GM12878 (cell line): Measurements from ENCODE around the gene MEAK7. TPM values are rescaled to one million over a fixed set of nuclear protein-coding genes. Genes with fewer than 3 reads are reported as not detected.

Source experiments
- BCL11A ChIP-seq: IDR thresholded peaks from 2 replicates; pipeline ENCODE4 v1.6.1; 2011; ENCODE audit warnings: low read depth, low read length
- CEBPB ChIP-seq, 2 experiments: fragments of 150-350 bp in 1 of 2; IDR thresholded peaks; 2 replicates each; pipeline ENCODE4 v1.6.1; 2012 to 2014; ENCODE audit warnings: low read depth in 2 of 2, low read length in 2 of 2, borderline replicate concordance in 1 of 2, inconsistent platforms in 1 of 2
- EED ChIP-seq: sonication (generic); IDR thresholded peaks from 2 replicates; pipeline ENCODE4 v1.6.1; 2016; ENCODE audit warnings: antibody characterized with exemption, low read depth
- HDAC2 ChIP-seq: fragments of 200-600 bp; sonication (generic); IDR thresholded peaks from 2 replicates; pipeline ENCODE4 v1.6.1; 2017
- KLF5 ChIP-seq: fragments of 450-650 bp; IDR thresholded peaks from 2 replicates; pipeline ENCODE4 v1.6.1; 2014; ENCODE audit warnings: mild to moderate bottlenecking; ENCODE audit not compliant: partially characterized antibody
- RELA ChIP-seq: fragments of 450-650 bp; IDR thresholded peaks from 2 replicates; pipeline ENCODE4 v1.8.0; 2014; ENCODE audit warnings: borderline replicate concordance; ENCODE audit not compliant: partially characterized antibody
- SREBF2 ChIP-seq: IDR thresholded peaks from 2 replicates; pipeline ENCODE4 v1.6.1; 2012; ENCODE audit warnings: mild to moderate bottlenecking, low read length
- STAT3 ChIP-seq: IDR thresholded peaks from 2 replicates; pipeline ENCODE4 v1.6.1; 2011; ENCODE audit warnings: low read depth, low read length, improper control_type of control experiment
- TAF1 ChIP-seq: IDR thresholded peaks from 2 replicates; pipeline ENCODE4 v1.6.1; 2011; ENCODE audit warnings: mild to moderate bottlenecking, low read depth, low read length, borderline replicate concordance
- YY1 ChIP-seq: IDR thresholded peaks from 2 replicates; pipeline ENCODE4 v1.6.1; 2011; ENCODE audit warnings: low read depth, mild to moderate bottlenecking, low read length
- polyA plus RNA-seq, 11 experiments: library from polyadenylated mRNA; depleted of rRNA in 4 of 11; unstranded in 6 of 11; stranded (reverse) in 5 of 11; fragments of >200 nt; fragmentation: Nextera tagmentation in 4 of 11; fragmentation: Illumina TruSeq in 1 of 11; extraction: Ambion mirVana in 4 of 11; extraction: Trizol in 1 of 11; gene quantifications; 1 replicate in 1 of 11; 2 replicates in 10 of 11; pipeline versions ENCODE4 v1.2.1 to v1.2.3, GENCODE V29; 2011 to 2016; ENCODE audit warnings: inconsistent platforms in 2 of 11, missing spikeins in 2 of 11, low read depth in 1 of 11
- total RNA-seq, 4 experiments: library from RNA; depleted of rRNA in 3 of 4; stranded (reverse); fragments of >200 nt in 3 of 4; fragmentation: Illumina TruSeq in 1 of 4; extraction: Trizol in 1 of 4; gene quantifications; 2 replicates each; pipeline versions ENCODE4 v1.2.1 to v1.2.3, GENCODE V29; 2013 to 2021
- TF ChIP-seq, protein P1 (sequence below): fragments of 450-650 bp; formaldehyde crosslinking; IDR thresholded peaks from 2 replicates; pipeline ENCODE4 v1.4.0; 2020; ENCODE audit warnings: mild to moderate bottlenecking, moderate library complexity
- TF ChIP-seq, protein P2 (sequence below): fragments of 450-650 bp; IDR thresholded peaks from 2 replicates; pipeline ENCODE4 v1.6.1; 2014; ENCODE audit warnings: mild to moderate bottlenecking
- TF ChIP-seq, protein P3 (sequence below): fragments of 450-650 bp; IDR thresholded peaks from 2 replicates; pipeline ENCODE4 v1.6.1; 2017; ENCODE audit warnings: borderline replicate concordance
- TF ChIP-seq, protein P4 (sequence below): fragments of 450-650 bp; conservative IDR thresholded peaks from 2 replicates; pipeline ENCODE4 v1.6.1; 2017; ENCODE audit warnings: mild to moderate bottlenecking, moderate library complexity
- TF ChIP-seq, protein P5 (sequence below): fragments of 450-650 bp; IDR thresholded peaks from 2 replicates; pipeline ENCODE4 v1.6.1; 2018; ENCODE audit warnings: mild to moderate bottlenecking, low read depth, moderate library complexity; ENCODE audit not compliant: partially characterized antibody

The MEAK7 gene
- total and polyA plus RNA-seq, 10 of the 15 experiments (the other 5 are each of a cell fraction or from before 2014, with no cell fraction given): 1.4 to 11.9 (median 6.4) TPM

DNA sequence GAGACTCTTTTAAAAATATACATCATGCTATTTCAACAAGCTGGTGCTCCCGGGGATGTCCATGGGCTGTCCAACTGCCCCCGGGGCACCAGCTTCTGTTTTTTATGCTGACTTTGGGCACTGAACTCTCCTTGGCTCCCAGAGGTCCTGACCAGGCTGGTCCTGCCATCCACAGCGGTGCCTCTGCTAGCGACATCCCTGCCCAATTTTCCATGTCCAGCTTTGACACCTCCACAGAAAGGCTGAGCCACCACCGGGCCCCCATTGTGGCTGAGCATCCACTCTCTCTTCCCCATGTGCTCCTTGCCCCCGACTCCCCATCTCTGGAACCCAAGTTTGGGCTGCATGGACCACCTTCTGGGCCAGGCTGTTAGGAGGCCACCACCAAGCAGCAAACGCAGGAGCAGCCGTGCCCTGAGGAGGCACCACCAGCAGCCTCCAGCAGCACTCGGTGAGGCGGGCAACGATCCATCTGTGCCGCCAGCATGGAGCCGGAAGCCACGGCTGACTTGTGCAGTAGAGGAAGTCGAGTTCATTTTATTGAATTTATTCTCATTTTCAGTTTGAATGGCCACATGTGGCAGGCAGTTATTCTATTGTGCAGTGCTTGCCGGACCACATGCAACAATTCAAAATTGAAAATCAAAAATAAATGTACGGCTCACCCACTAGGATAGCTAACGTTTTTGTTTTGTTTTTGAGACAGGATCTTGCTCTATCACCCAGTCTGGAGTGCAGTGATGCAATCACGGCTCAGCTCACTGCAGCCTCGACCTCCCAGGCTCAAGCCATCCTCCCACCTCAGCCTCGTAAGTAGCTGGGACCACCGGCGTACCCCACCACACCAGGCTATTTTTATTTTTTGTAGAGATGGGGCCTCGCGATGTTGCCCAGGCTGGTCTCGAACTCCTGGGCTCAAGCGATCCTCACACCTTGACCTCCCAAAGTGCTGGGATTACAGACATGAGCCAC is 2.8 kb upstream of the MEAK7 start (continued):
- TF ChIP-seq CEBPB (IDR thresholded peaks at IDR 0.05; ENCODE audit: borderline replicate concordance in 1 of 2, low read depth in 2 of 2, low read length in 2 of 2) (peak in 1 of 2 experiments; percentile 27; a peak in 1 of 4 replicates), SREBF2 (no peak), BCL11A (0 out of 2 replicates have a peak, but pooled peaks have one; percentile 9), EED (peak; percentile 46; the same call in 1 of the 2 replicates), KLF5 (no peak), RELA (no peak), STAT3 (no peak), TAF1 (peak; percentile 41; the same call in 1 of the 2 replicates), YY1 (0 out of 2 replicates have a peak, but pooled peaks have one; percentile 54), HDAC2 (no peak)
- TF ChIP-seq, protein P1, sequence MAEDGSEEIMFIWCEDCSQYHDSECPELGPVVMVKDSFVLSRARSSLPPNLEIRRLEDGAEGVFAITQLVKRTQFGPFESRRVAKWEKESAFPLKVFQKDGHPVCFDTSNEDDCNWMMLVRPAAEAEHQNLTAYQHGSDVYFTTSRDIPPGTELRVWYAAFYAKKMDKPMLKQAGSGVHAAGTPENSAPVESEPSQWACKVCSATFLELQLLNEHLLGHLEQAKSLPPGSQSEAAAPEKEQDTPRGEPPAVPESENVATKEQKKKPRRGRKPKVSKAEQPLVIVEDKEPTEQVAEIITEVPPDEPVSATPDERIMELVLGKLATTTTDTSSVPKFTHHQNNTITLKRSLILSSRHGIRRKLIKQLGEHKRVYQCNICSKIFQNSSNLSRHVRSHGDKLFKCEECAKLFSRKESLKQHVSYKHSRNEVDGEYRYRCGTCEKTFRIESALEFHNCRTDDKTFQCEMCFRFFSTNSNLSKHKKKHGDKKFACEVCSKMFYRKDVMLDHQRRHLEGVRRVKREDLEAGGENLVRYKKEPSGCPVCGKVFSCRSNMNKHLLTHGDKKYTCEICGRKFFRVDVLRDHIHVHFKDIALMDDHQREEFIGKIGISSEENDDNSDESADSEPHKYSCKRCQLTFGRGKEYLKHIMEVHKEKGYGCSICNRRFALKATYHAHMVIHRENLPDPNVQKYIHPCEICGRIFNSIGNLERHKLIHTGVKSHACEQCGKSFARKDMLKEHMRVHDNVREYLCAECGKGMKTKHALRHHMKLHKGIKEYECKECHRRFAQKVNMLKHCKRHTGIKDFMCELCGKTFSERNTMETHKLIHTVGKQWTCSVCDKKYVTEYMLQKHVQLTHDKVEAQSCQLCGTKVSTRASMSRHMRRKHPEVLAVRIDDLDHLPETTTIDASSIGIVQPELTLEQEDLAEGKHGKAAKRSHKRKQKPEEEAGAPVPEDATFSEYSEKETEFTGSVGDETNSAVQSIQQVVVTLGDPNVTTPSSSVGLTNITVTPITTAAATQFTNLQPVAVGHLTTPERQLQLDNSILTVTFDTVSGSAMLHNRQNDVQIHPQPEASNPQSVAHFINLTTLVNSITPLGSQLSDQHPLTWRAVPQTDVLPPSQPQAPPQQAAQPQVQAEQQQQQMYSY: no peak
- TF ChIP-seq, protein P2, sequence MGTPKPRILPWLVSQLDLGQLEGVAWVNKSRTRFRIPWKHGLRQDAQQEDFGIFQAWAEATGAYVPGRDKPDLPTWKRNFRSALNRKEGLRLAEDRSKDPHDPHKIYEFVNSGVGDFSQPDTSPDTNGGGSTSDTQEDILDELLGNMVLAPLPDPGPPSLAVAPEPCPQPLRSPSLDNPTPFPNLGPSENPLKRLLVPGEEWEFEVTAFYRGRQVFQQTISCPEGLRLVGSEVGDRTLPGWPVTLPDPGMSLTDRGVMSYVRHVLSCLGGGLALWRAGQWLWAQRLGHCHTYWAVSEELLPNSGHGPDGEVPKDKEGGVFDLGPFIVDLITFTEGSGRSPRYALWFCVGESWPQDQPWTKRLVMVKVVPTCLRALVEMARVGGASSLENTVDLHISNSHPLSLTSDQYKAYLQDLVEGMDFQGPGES: no peak
- TF ChIP-seq, protein P3, sequence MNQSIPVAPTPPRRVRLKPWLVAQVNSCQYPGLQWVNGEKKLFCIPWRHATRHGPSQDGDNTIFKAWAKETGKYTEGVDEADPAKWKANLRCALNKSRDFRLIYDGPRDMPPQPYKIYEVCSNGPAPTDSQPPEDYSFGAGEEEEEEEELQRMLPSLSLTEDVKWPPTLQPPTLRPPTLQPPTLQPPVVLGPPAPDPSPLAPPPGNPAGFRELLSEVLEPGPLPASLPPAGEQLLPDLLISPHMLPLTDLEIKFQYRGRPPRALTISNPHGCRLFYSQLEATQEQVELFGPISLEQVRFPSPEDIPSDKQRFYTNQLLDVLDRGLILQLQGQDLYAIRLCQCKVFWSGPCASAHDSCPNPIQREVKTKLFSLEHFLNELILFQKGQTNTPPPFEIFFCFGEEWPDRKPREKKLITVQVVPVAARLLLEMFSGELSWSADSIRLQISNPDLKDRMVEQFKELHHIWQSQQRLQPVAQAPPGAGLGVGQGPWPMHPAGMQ: no peak
- TF ChIP-seq, protein P4, sequence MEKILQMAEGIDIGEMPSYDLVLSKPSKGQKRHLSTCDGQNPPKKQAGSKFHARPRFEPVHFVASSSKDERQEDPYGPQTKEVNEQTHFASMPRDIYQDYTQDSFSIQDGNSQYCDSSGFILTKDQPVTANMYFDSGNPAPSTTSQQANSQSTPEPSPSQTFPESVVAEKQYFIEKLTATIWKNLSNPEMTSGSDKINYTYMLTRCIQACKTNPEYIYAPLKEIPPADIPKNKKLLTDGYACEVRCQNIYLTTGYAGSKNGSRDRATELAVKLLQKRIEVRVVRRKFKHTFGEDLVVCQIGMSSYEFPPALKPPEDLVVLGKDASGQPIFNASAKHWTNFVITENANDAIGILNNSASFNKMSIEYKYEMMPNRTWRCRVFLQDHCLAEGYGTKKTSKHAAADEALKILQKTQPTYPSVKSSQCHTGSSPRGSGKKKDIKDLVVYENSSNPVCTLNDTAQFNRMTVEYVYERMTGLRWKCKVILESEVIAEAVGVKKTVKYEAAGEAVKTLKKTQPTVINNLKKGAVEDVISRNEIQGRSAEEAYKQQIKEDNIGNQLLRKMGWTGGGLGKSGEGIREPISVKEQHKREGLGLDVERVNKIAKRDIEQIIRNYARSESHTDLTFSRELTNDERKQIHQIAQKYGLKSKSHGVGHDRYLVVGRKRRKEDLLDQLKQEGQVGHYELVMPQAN: no peak
- TF ChIP-seq, protein P5, sequence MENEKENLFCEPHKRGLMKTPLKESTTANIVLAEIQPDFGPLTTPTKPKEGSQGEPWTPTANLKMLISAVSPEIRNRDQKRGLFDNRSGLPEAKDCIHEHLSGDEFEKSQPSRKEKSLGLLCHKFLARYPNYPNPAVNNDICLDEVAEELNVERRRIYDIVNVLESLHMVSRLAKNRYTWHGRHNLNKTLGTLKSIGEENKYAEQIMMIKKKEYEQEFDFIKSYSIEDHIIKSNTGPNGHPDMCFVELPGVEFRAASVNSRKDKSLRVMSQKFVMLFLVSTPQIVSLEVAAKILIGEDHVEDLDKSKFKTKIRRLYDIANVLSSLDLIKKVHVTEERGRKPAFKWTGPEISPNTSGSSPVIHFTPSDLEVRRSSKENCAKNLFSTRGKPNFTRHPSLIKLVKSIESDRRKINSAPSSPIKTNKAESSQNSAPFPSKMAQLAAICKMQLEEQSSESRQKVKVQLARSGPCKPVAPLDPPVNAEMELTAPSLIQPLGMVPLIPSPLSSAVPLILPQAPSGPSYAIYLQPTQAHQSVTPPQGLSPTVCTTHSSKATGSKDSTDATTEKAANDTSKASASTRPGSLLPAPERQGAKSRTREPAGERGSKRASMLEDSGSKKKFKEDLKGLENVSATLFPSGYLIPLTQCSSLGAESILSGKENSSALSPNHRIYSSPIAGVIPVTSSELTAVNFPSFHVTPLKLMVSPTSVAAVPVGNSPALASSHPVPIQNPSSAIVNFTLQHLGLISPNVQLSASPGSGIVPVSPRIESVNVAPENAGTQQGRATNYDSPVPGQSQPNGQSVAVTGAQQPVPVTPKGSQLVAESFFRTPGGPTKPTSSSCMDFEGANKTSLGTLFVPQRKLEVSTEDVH: no peak
